Cardiac septum (tissue), 1 donor: Measurements from ENCODE around the gene PIEZO1. TPM values are rescaled to one million over a fixed set of nuclear protein-coding genes. Genes with fewer than 3 reads are reported as not detected.

Source experiments
- DNase-seq: peaks from one replicate; pipeline ENCODE4 v3.0.0-alpha.2; 2020; ENCODE audit warnings: low spot score
- intact Hi-C: fragments of 100-400 bp; cut with DNase I; formaldehyde crosslinking; loops from one replicate; pipeline ENCODE4 v1.14.0; 2022
- total RNA-seq: library from RNA; stranded (reverse); fragmentation: NEBNext Ultra II Directional; extraction: Animal tissue kit (Norgen Biotek cat#: 25700); gene quantifications from one replicate; pipeline ENCODE4 v1.2.1, GENCODE V29; 2021
- donor health status: DM: no; HTN: no; CAD: no.

PIEZO1 gene
- total RNA-seq, 1 donor from 2014 or later = 20.4 TPM

DNA sequence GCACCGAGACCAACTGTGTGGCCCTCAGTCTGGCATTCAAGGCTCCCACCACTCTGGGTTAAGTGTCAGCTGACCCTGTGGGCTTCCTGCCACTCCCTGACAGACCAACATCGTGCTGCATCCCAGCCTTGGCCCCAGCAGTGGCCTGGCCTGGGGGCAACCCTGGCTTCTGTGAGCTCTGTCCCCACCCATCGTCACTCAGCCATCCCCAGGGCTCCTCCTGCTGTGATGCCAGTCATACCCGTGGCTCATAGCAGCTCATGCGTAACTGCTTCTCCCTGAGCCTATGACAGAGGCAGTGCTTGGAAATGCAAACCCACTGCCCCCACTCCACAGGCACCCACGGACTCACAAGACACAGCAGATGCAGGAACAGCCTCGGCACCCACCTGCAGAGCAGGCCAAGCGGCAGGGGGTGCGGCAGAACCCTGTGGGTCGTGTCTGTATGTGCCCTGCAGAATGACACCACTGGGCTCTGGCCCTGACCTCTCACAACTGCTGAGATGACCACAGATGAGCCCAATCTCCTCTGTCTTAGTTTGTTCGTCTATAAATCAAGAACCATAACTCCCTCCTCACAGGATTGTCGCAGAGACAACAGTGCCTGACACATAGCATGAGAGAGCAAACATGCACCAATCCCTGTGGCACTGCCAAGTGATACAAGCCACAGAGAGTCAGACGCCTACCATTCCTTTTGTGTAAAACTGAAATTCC is 26.6 kb downstream of the PIEZO1 start:
- no peak for DNase-seq
- intact Hi-C loops = no loop called here

DNA sequence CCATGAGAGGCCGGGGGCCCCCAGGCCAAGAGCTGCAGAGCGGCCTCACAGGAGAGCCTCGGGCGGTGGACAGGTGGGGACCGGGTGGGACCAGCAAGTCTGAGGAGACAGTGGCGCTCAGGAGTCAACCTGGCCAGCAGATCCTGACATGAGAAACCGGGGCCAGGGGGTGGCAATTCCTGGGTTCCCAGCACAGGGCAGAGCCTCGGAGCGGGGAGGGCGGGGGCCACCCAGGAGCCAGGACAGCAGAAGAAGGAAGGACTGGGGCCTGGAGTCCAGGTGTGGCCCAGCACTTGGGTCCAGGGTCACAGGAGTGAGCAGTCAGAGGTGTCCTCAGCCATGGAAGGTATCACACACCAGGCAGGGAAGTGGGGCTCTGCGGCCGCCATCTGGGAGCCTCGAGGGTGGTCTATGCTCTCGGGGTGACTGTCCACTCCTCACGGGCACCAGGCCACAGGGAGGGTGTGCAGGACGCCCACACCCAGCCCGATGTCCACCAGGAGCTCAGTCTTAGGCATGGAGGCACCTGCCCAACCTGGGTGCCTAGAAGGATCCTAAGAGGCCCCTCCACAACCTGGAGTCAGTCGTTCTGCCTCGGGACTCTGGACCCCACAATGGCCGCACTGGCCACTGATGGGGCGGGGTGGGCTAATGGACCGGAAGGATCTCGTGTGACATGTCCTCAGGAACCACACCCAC is 29.1 kb downstream of the PIEZO1 start:
- intact Hi-C loops = no loop called here
- DNase-seq = no peak

DNA sequence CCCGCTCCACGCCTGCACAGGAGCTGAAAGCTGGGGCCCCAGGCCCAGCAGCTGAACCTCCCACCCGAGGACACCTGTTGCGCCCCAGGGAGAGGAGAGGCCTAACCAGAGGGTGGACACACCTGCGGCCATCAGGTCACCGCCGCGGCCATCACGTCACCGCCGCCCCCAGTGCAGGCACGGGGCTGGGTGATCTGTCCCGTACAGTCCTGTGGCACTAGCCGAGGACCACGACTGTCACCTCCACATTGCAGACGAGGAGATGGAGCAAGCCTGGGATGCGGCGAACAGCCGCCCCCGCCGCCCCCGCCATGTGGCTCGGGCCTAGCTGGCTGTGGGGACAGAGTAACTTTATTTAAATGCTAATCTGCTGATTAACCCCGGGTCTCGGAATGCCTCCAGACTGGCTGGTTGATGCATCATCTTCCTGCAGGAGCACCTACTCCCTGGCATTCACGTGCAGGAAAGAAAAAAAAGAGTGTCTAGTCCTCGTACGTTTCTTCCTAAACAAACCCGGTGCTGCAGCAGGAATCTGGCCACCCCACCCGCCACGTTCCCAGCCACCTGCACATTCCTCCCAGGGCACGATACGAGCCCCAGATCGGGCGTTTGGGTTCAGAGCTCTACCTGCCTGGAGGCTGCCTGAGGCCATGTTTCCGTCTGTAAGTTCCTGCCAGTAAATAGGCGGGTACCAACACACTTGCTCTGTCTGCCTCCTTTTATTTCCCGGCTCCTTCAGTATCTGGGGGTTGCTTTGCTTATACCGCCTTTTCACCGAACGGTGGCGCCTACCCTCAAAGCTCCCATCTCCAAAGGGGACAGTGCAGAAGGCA is 29.9 kb downstream of the PIEZO1 start:
- DNase-seq = no peak
- intact Hi-C loops = no loop called here

DNA sequence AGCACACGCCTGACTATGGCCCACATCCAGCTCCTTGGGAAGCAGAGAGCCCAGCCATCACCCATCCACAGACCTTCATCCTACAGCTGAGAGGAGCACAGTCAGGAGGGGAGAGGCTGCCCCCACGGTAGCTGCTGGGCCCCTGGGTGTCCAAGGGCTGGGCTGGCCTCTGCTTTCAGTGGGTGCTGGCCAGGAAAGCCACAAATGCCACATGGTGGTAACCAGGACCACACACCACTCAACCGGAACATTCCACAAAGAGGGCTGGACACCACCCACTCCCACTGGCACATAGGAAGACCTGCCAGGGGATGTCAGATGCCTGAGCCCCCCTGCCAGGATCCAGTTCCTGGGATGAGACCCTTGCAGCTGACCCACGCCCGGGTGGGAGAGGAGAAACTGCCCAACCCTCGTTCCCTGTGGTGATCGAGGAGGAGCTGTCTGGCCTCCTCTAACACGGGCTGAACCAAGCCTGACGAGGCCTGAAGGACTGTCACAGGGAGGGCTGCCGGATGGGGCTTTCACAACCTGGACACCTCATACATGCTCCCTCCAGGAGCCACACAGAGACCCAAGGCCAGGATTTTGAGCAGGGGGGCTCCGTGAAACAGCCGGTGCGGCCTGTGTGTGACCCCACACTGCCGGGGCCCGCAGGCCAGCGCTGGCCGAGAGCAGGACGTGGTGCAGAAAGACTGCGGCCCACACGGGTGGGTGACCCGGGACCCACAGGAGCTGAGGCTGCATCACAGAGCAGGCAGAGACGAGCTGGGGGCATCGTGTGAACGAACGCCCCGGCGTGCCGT is 30.7 kb downstream of the PIEZO1 start:
- intact Hi-C loops = no loop called here
- DNase-seq = no peak

DNA sequence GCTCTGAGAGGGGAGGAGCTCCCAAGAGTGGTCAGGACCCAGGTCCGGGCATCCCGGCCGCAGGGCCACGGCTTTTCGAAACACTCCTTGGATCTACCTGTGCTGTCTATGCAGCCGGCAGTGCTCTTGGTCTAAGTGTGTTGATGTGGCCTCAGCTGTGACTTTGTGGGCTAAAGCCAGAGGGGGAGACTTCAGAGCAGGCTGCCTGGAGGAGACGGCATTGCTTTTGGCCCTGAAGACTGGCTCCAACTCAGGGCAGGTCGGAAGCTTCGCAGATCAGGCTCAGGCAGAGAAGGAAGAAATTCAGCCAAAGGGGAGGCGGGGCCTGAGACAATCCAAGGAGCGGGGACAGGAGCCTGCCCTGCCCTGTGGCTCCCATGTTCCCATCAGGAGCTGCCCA is 31.4 kb downstream of the PIEZO1 start:
- DNase-seq = no peak
- intact Hi-C loops = no loop called here

DNA sequence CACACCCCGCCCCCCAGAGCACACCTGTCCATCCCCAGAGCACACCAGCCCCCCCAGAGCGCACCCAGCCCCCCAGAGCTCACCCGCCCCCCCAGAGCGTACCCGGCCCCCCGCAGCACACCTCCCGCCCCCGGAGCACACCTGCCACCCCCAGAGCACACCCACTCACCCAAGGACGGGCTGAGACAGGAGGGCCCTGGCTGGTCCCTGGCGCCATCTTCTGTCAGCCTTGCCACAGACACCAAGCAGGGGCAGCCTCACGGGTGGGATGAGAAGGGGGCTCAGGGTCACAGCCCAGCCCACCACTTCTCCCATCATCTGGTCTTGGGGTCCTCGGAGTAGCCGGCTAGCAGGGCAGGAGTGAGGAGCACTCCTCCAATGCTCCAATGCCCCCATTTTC is 31.8 kb downstream of the PIEZO1 start:
- intact Hi-C loops = no loop called here
- DNase-seq = no peak

DNA sequence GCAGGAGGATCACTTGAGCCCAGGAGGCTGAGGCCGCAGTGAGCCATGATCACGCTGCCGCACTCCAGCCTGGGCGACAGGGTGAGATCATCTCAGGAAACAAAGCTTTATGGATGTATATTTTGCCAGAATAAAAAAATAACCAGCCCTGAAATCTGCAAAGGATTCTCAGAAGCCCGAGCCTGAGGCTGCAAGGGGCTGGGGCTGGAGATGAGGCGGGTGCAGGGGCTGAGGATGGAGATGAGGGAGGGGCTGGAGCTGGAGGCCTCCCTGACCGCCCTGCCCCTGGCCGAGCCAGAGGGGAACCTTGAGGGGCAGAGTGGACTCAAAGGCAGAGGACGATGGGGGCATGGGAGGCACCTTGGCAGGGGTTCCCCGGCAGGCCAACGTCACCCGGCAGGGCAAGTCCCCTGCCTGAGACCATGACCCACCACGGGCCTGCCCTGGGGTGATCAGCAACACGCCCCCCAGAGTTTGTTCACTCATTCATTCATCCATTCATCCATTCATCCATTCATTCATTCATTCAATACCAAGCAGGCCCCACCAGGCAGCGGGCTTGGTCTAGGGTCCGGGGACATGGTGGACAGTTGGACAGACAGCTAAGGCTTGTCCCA is 32.5 kb downstream of the PIEZO1 start:
- DNase-seq = no peak
- intact Hi-C loops = no loop called here

DNA sequence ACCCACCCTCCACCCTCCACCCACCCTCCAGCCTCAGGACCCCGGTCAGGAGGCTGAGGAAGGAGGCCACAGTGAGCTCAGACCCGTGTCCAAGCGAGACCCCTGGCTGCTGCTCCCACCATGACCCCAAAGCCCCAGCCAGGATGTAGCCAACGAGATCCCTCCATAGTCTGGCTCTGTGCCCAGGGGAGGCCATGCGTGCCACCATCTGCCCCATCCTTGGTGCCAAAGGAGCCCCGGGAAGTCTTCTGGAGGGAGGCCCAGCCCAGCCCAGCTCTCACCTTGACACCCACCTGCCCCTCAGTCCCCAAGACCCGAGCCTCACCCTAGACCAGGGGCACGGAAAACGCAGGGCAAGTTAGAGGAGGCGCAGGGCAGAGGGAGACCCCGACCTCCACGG is 34.2 kb downstream of the PIEZO1 start:
- intact Hi-C loops = no loop called here
- DNase-seq = no peak

DNA sequence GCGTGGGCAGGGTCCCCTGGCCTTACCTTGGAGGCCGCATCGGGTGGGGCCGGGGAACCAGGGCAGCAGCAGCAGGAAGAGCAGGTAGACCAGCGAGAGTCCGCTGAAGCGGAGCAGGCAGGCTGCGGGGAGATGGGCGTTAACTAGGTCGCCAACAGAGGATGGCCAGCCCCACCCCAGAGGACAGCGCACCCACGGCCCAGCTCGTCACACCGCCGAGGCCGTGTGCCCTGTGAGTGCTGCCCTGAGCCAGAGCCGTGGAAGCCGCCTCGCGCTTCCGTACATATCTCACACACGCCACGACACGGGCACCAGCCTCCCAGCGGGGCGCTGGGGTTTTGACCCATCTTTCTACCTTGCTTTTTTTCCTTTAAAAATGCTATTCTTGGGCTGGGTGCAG is 35.7 kb downstream of the PIEZO1 start:
- intact Hi-C loops = no loop called here
- DNase-seq = no peak

DNA sequence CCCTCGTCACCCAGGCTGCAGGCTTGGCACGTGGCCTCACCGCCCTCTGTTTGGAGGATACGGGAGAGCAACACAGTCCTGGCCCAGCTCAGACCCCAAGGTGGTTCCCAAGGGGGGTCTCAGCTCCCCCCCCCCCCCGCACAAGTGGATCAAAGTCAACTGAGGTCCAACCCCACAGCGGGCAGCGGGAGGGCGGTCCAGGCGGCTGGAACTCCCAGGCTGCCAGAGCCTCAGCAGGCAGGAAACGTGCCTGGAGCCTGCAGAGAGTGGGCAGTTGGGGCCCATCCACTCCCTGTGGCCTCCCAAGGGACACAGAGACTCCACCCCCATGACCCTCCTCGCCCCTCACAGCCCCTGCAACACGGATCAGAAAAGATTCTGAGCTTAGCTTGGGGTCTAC is 36.7 kb downstream of the PIEZO1 start:
- no peak for DNase-seq
- intact Hi-C loops = no loop called here

DNA sequence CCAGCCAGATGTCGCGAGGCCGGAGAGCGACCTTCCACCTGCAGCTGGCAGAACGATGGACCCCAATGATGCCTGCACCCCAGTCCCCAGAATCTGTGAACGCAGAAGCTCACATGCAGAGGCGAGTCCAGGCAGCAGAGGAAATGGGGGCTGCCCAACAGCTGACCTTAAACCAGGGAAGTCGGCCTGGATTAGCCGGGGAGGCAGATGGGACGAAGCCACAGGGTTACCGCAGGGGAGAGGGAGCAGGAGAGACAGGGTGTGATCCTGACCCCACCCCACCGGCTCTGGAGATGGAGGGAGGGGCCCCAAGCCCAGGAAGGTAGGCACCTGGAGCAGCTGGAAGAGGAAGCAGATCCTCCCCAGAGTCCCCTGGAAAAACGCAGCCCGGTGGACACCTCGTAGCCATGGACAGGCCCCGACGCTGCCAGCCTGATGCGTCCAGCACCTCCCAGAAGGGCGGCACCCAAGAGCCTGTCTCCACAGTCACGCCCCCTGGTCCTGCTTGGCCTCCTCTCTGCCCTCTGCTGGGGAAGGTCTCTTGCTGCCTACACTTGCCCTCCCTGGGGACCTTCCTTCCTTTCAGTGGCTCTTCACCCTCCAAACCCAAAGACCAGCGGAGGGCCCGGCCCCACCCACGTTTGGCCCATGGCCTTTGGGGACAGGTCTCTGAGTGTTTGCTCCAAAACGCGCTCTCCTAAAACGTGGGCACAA is 37.3 kb downstream of the PIEZO1 start:
- intact Hi-C loops = no loop called here
- DNase-seq = no peak

DNA sequence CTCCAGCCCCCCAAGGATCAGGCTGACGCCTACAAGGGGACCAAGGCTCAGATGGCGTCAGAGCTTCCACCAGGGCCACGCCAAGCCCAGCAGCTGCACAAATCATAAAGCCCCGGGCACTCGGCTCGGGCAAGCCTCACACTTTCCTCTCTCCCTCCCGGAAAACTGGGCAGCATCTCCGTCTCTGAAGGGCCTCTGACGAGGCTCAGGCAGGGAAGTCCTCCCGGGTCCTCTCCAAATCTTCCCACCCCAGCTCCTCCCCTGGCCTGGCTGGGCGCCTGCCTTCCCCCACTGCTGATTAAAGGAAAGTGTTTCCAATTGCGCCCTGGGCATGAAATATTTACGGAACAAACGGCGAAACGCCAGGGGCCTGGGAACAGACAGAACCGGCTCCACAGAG is 38.5 kb downstream of the PIEZO1 start:
- intact Hi-C loops = no loop called here

DNA sequence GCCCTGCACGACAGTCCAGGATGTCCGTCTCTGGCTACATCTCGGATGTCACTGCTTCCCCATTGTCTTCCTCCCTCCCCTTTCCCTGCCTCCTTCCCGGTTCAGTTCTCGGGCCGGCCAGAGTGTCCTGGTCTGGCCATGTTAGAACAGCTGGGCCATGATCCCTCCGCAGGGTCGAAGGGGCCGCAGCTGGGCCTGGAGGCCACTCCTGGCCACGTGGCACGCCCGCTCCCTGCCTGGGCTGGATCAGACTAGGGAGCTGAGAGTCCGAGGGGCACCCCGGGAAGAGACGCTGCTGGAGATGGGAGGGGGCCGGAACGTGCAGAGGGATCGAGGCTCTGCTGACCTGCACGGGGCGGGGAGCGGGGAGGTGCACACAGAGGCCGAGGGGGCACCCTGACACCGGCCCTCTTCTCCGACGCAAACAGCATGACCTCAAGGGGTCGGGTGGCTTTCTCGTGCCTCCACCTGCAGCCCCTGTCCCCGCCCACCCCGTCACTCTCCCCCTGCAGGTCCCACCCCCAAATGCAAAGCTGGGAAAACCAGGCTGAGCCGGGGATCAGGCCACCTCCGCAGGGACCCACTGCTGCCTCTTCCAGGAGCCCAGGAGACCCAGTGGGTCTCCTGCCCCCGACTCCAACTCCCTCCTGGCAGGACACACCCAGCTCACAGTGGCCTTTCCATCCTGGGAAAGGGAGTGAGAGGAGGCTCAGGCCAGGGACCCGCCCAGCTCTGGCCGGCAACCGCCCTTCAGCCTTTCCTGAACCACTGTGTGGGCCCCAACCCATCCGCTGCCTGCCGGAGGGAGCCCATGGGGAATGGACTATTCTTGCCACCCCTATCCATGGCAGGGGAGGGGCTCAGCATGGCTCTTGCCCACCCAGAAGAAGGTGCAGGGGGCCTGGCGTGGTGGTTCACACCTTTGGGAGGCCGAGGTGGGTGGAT is 40.2 kb downstream of the PIEZO1 start:
- no peak for DNase-seq
- intact Hi-C loops = loop anchor here (5.0 kb wide), 2 partner anchors 422 to 472 kb away; partner anchors contain the start of gene ZNF778

More for the DNA sequence above, 38.5 kb downstream of the PIEZO1 start:
- no peak for DNase-seq

DNA sequence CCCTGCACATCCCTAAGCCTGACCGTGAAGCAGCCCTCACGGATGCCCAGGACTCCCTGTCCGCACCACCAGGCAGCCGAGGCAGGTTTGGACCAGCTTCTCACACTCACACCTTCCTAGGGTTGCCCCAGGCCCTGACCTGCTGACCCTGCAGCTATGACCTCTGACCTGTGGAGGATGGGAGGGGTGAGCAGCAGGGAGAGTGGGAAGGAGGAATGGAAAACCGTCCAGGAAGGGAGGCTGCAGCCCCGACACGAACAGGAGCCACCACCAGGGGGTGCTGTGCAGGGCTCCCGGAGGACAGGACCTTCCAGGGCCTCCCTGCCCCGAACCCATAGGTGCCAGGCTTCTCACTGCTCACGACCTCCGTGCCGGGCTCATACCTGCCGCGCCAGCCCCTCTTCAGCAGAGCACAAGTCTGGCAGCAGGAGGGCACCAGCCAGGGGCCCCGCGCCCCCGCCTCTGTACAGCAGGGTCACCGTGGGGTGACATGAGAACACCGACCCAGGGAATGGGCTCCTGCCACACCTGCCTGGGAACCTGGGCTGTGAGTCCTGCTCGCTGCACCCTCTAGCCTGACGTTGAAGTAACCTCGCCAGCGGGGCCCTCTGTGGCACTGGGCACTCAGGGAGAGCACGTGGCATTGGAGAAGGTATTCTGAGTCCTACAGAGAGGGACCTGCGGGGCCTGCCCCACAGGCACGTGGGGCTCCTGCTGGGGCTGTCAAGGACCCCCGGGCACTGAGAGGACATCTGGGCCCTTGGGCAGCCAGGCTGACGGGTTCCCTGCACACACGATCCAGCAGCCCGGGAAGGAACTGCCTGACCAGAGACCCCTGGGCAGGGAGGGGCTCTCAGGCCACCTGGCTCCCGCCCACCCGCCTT is 41.1 kb downstream of the PIEZO1 start:
- intact Hi-C loops = loop anchor here (1.0 to 5.0 kb wide), 3 partner anchors 41 to 473 kb away; partner anchors contain the start of genes PIEZO1 and ZNF778
- peak; percentile 88 for DNase-seq

DNA sequence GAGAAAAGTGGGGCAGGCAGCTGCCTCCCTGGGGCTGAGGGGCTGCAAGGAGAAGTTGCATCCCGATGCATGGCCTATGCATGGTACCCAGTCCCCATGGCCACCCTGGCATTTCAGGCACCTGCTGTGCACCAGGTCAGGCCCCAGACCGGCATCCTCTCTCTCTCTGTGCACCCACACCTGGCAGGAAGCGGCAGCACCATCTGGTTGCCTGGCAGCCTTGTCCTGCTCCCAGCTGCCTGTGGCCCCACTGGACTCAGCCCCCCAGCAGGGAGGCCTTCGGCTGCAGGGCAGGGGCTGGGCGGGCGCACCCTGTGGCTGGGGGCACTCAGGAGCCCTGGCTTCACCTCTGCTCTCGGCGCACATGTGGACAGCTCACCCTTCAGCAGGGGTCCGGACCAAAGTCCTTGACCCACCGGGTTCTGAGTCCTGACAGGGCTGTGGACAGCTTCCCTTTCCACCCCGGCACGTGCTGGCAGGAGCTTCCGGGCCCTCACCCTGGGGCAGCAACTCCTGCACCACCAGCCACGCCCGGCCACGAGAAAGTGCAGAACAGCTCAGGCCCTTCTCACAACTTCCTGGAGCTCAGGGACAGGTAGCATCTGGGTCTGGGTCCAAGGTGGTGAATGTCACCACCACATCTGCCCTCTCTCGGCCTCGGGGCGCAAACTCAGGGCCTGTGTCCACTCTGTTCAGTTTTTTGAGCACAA is 42.0 kb downstream of the PIEZO1 start:
- intact Hi-C loops = loop anchor here (1.0 to 5.0 kb wide), 3 partner anchors 42 to 474 kb away; partner anchors contain the start of genes PIEZO1 and ZNF778
- no peak for DNase-seq

DNA sequence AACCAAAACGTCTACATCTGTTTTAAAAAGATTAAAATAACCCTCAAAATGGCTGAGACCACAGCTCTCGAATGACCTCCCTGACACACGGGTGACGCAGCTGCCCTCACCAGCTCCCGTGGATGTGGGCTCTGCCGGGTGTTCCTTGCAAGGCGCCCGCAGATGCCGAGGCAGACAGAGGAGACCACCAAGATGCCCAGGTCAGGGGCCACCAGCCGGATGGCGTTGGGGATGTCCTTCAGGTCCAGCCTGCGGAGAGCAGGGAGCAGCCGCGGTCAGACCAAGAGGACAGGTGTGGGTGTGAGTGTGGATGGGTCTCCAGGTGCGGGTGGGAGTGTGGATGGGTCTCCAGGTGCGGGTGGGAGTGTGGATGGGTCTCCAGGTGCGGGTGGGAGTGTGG is 43.7 kb downstream of the PIEZO1 start:
- no peak for DNase-seq
- intact Hi-C loops = loop anchor here (5.0 kb wide), 2 partner anchors 426 to 476 kb away; partner anchors contain the start of gene ZNF778
